GM12878 (cell line): ENCODE measurements around the gene DNAH11. TPM values are rescaled to one million over a fixed set of nuclear protein-coding genes. Genes with fewer than 3 reads are reported as not detected.

ENCODE experiments used
- ATAC-seq: fragments of 200-7000 bp; cut with Tn5 transposase; 3 replicates; pipeline ENCODE4 v1.9.1; 2020; ENCODE audit warnings: mild to moderate bottlenecking, moderate library complexity
- BruUV-seq: library from RNA; stranded (reverse); fragments of 400-500 nt; replicated peaks from 2 replicates; lab custom pipeline; 2021; lab: Mats Ljungman, UMichigan
- CTCF ChIA-PET: fragments of 300-600 bp; sonication (Branson Sonifier 250); formaldehyde crosslinking; extraction: SDS; loops from one replicate; lab custom pipeline; 2021; ENCODE audit warnings: inconsistent platforms; lab: Yijun Ruan, JAX
- POLR2A ChIA-PET: fragments of 350-600 bp; formaldehyde crosslinking; extraction: SDS; loops from one replicate; lab custom pipeline; 2021; ENCODE audit warnings: inconsistent platforms; lab: Charles Lee
- RAD21 ChIA-PET: fragments of 300-600 bp; sonication (Branson Sonifier 250); formaldehyde crosslinking; loops from one replicate; lab custom pipeline; 2023; ENCODE audit warnings: antibody characterized with exemption; ENCODE audit not compliant: unreplicated experiment; lab: Charles Lee
- SMC1A ChIA-PET: fragments of 300-600 bp; sonication (Branson Sonifier 250); formaldehyde crosslinking; loops from one replicate; lab custom pipeline; 2023; ENCODE audit not compliant: unreplicated experiment, uncharacterized antibody; lab: Charles Lee
- DNase-seq: peaks from one replicate; pipeline ENCODE4 v3.0.0-alpha.2; 2011; ENCODE audit warnings: low read depth, low spot score
- FAIRE-seq: peaks from 3 replicates; lab custom pipeline; 2011; peaks lifted over from hg19 to GRCh38; lab: Jason Lieb, UNC
- H2AFZ ChIP-seq: 2 replicates; pipeline ENCODE4 v1.6.0; 2011; ENCODE audit warnings: low read depth, low read length, control low read depth; ENCODE audit not compliant: control insufficient read depth
- H3K27ac ChIP-seq: 2 replicates; pipeline ENCODE4 v1.5.1; 2011; ENCODE audit warnings: control low read depth; ENCODE audit not compliant: control insufficient read depth, insufficient read depth
- H3K27me3 ChIP-seq, 2 experiments: replicated peaks in 1 of 2; 2 replicates each; pipeline versions ENCODE4 v1.6.0 to v1.6.1; 2011; ENCODE audit warnings: low read length in 1 of 2; ENCODE audit not compliant: control insufficient read depth in 2 of 2, insufficient read depth in 2 of 2
- H3K36me3 ChIP-seq, 2 experiments: 2 replicates each; pipeline ENCODE4 v1.5.1; 2011; ENCODE audit warnings: low read length in 1 of 2; ENCODE audit not compliant: control insufficient read depth in 2 of 2, insufficient read depth in 2 of 2
- H3K4me1 ChIP-seq: 2 replicates; pipeline ENCODE4 v1.6.1; 2011; ENCODE audit warnings: mild to moderate bottlenecking, low read length, moderate library complexity, mixed read lengths; ENCODE audit not compliant: control insufficient read depth, insufficient read depth
- H3K4me2 ChIP-seq: 2 replicates; pipeline ENCODE4 v1.6.0; 2011; ENCODE audit warnings: control low read depth; ENCODE audit not compliant: control insufficient read depth, insufficient read depth
- H3K4me3 ChIP-seq: fragments of 200-600 bp; sonication (generic); 2 replicates; pipeline ENCODE4 v1.5.1; 2016
- H3K79me2 ChIP-seq: 2 replicates; pipeline ENCODE4 v1.6.0; 2011; ENCODE audit warnings: low read length; ENCODE audit not compliant: control insufficient read depth, insufficient read depth
- H3K9ac ChIP-seq: 2 replicates; pipeline ENCODE4 v1.8.0; 2011; ENCODE audit warnings: low read length, control low read depth, mixed read lengths; ENCODE audit not compliant: control insufficient read depth, insufficient read depth
- H3K9me3 ChIP-seq: replicated peaks from 3 replicates; pipeline ENCODE4 v1.5.1; 2011; ENCODE audit warnings: mild to moderate bottlenecking, low read length; ENCODE audit not compliant: control insufficient read depth, insufficient read depth
- H4K20me1 ChIP-seq: 2 replicates; pipeline ENCODE4 v1.6.0; 2011; ENCODE audit not compliant: control insufficient read depth, insufficient read depth
- BCL11A ChIP-seq: IDR thresholded peaks from 2 replicates; pipeline ENCODE4 v1.6.1; 2011; ENCODE audit warnings: low read depth, low read length
- BHLHE40 ChIP-seq, 2 experiments: fragments of 450-650 bp in 1 of 2; IDR thresholded peaks; 2 replicates each; pipeline ENCODE4 v1.6.1; 2011 to 2017; ENCODE audit warnings: low read depth in 2 of 2, borderline replicate concordance in 1 of 2, improper control_type of control experiment in 1 of 2, low read length in 1 of 2, mild to moderate bottlenecking in 1 of 2
- CBX5 ChIP-seq: sonication (generic); IDR thresholded peaks from 2 replicates; pipeline ENCODE4 v1.6.1; 2016; ENCODE audit warnings: low read depth, moderate library complexity, mild to moderate bottlenecking, inconsistent platforms
- E2F8 ChIP-seq: fragments of 450-650 bp; IDR thresholded peaks from 2 replicates; pipeline ENCODE4 v1.6.1; 2018; ENCODE audit warnings: mild to moderate bottlenecking, low read depth, moderate library complexity; ENCODE audit not compliant: partially characterized antibody
- ETV6 ChIP-seq, 2 experiments: fragments of 450-650 bp in 1 of 2; IDR thresholded peaks in 1 of 2; conservative IDR thresholded peaks in 1 of 2; 2 replicates each; pipeline ENCODE4 v1.6.1; 2014; ENCODE audit warnings: antibody characterized with exemption in 1 of 2, borderline replicate concordance in 1 of 2, low read depth in 1 of 2, mild to moderate bottlenecking in 1 of 2, moderate library complexity in 1 of 2
- GATAD2B ChIP-seq: fragments of 450-650 bp; conservative IDR thresholded peaks from 2 replicates; pipeline ENCODE4 v1.6.1; 2017; ENCODE audit warnings: low read depth, mild to moderate bottlenecking, moderate library complexity
- IKZF1 ChIP-seq: fragments of 450-650 bp; conservative IDR thresholded peaks from 2 replicates; pipeline ENCODE4 v1.6.1; 2017; ENCODE audit warnings: antibody characterized with exemption, mild to moderate bottlenecking
- IKZF2 ChIP-seq, 2 experiments: fragments of 450-650 bp; IDR thresholded peaks; 2 replicates each; pipeline ENCODE4 v1.6.1; 2017; ENCODE audit warnings: mild to moderate bottlenecking in 2 of 2, moderate library complexity in 2 of 2
- IRF4 ChIP-seq: IDR thresholded peaks from 2 replicates; pipeline ENCODE4 v1.6.1; 2011; ENCODE audit warnings: low read depth, low read length
- JUNB ChIP-seq: IDR thresholded peaks from 2 replicates; pipeline ENCODE4 v1.6.1; 2016; ENCODE audit warnings: antibody characterized with exemption, mild to moderate bottlenecking
- MEF2A ChIP-seq: IDR thresholded peaks from 2 replicates; pipeline ENCODE4 v1.6.1; 2011; ENCODE audit warnings: low read depth, mild to moderate bottlenecking, low read length, moderate library complexity; ENCODE audit not compliant: insufficient read depth
- STAT3 ChIP-seq: IDR thresholded peaks from 2 replicates; pipeline ENCODE4 v1.6.1; 2011; ENCODE audit warnings: low read depth, low read length, improper control_type of control experiment
- SUPT20H ChIP-seq: IDR thresholded peaks from 2 replicates; pipeline ENCODE4 v1.6.1; 2011; ENCODE audit warnings: low read depth, mild to moderate bottlenecking, low read length, moderate library complexity, borderline replicate concordance; ENCODE audit not compliant: control insufficient read depth
- YY1 ChIP-seq: IDR thresholded peaks from 2 replicates; pipeline ENCODE4 v1.6.1; 2011; ENCODE audit warnings: low read depth, mild to moderate bottlenecking, low read length
- ZBTB40 ChIP-seq: fragments of 450-650 bp; IDR thresholded peaks from 2 replicates; pipeline ENCODE4 v1.6.1; 2016; ENCODE audit warnings: mild to moderate bottlenecking, moderate library complexity, borderline replicate concordance
- ZNF207 ChIP-seq: fragments of 450-650 bp; IDR thresholded peaks from 2 replicates; pipeline ENCODE4 v1.6.1; 2014; ENCODE audit warnings: antibody characterized with exemption, mild to moderate bottlenecking, borderline replicate concordance
- ZSCAN29 ChIP-seq: fragments of 450-650 bp; IDR thresholded peaks from 2 replicates; pipeline ENCODE4 v1.6.1; 2017; ENCODE audit warnings: mild to moderate bottlenecking, moderate library complexity
- WGBS: methylation state at CpG from one replicate; pipeline ENCODE4 v1.1.6; 2016; ENCODE audit warnings: low lambda C conversion rate; ENCODE audit not compliant: insufficient replicate concordance, insufficient coverage; ENCODE audit errors: missing lambda C conversion rate; 5-methylcytosine and 5-hydroxymethylcytosine counted together
- in situ Hi-C: fragments of 300-500 bp; cut with MboI; formaldehyde crosslinking; loops from 9 replicates; pipeline ENCODE4 v1.14.3; 2018; ENCODE audit warnings: mixed read lengths
- intact Hi-C: fragments of 100-400 bp; cut with micrococcal nuclease; formaldehyde crosslinking; loops from one replicate; pipeline ENCODE4 v1.14.2; 2022; ENCODE audit not compliant: unreplicated experiment
- polyA plus RNA-seq, 11 experiments: library from polyadenylated mRNA; depleted of rRNA in 4 of 11; unstranded in 6 of 11; stranded (reverse) in 5 of 11; fragments of >200 nt; fragmentation: Nextera tagmentation in 4 of 11; fragmentation: Illumina TruSeq in 1 of 11; extraction: Ambion mirVana in 4 of 11; extraction: Trizol in 1 of 11; gene quantifications; 1 replicate in 1 of 11; 2 replicates in 10 of 11; pipeline versions ENCODE4 v1.2.1 to v1.2.3, GENCODE V29; 2011 to 2016; ENCODE audit warnings: inconsistent platforms in 2 of 11, missing spikeins in 2 of 11, low read depth in 1 of 11
- total RNA-seq, 4 experiments: library from RNA; depleted of rRNA in 3 of 4; stranded (reverse); fragments of >200 nt in 3 of 4; fragmentation: Illumina TruSeq in 1 of 4; extraction: Trizol in 1 of 4; gene quantifications; 2 replicates each; pipeline versions ENCODE4 v1.2.1 to v1.2.3, GENCODE V29; 2013 to 2021

The DNAH11 gene
- total and polyA plus RNA-seq, 10 of the 15 experiments (the other 5 are each of a cell fraction or from before 2014, with no cell fraction given): 0.03 to 0.56 (median 0.10) TPM

DNA sequence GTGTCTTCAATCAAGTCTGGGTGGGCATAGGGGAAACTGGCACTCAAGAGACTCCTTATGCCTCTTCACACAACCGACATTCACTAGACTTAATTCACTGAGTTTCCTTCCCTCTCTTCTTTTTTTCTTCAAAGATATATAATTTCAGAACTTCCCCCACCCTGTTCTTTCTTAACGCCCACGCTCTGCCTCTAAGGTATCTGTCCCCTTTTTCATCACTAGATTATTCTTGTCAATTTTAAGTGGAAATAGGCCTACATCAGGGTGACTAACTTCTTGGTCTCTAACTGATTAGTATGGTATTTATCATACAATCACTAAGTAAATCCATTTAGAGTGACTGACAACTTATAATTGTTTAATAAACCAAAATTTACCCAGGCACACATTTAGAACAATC is 276.2 kb downstream of the DNAH11 start:
- no peaks in the 10 kb centered on the region for H3K27me3 ChIP-seq
- ChIA-PET CTCF (no interaction called here), RAD21 (no interaction called here), SMC1A (no interaction called here), POLR2A (no interaction called here)
- in situ Hi-C loops: no loop called here
- H3K27ac ChIP-seq: no peak overlapping the region
- no peaks in the 10 kb centered on the region for H3K4me1 ChIP-seq
- H3K4me2 ChIP-seq: no peak overlapping the region
- FAIRE-seq (no peak), DNase-seq (no peak), ATAC-seq (no peak)
- no peaks in the 10 kb centered on the region for H4K20me1 ChIP-seq
- no peak overlapping the region for H3K4me3 ChIP-seq
- H3K9ac ChIP-seq: no peak overlapping the region
- H3K36me3 ChIP-seq: no peaks in the 10 kb centered on the region
- H3K79me2 ChIP-seq: no peaks in the 10 kb centered on the region
- BruUV-seq: no TSS peak
- intact Hi-C loops: no loop called here
- WGBS: 17% methylated on average over 3 of the region's 3 CpGs
- H3K9me3 ChIP-seq: no peaks in the 10 kb centered on the region
- no peak overlapping the region for H2AFZ ChIP-seq
- TF ChIP-seq ETV6 (conservative IDR thresholded peaks at IDR 0.05 in 1 of 2, IDR thresholded peaks at IDR 0.05 in 1 of 2; ENCODE audit: borderline replicate concordance in 1 of 2, low read depth in 1 of 2) (no peak), IRF4 (no peak), JUNB (no peak), IKZF2 (IDR thresholded peaks at IDR 0.05) (no peak), SUPT20H (no peak), E2F8 (no peak), BHLHE40 (IDR thresholded peaks at IDR 0.05; ENCODE audit: borderline replicate concordance in 1 of 2, low read depth in 2 of 2, low read length in 1 of 2) (no peak), IKZF1 (no peak), YY1 (no peak), STAT3 (no peak), ZBTB40 (no peak), GATAD2B (no peak), ZSCAN29 (no peak), ZNF207 (no peak), CBX5 (no peak), MEF2A (no peak), BCL11A (no peak)
